IPS-18a (cell line): ENCODE measurements around the gene GABRR2.
A peak's percentile ranks its signal among the peaks of the same experiment; 100 is the strongest.
"Not testable (repeated sequence)": the region's sequence is repeated elsewhere in the genome, so short reads cannot be mapped to it uniquely, and the experiment has no call there.

Source experiments
- H3K27ac ChIP-seq: one replicate; pipeline ENCODE4 v1.5.1; 2013; ENCODE audit warnings: low read length
- H3K27me3 ChIP-seq: one replicate; pipeline ENCODE4 v1.6.1; 2013; ENCODE audit warnings: mild to moderate bottlenecking, low read length; ENCODE audit not compliant: control insufficient read depth, insufficient read depth
- H3K36me3 ChIP-seq: one replicate; pipeline ENCODE4 v1.6.1; 2013; ENCODE audit warnings: low read depth, low read length; ENCODE audit not compliant: control insufficient read depth
- H3K4me1 ChIP-seq: one replicate; pipeline ENCODE4 v1.6.1; 2013; ENCODE audit warnings: low read depth, low read length; ENCODE audit not compliant: control insufficient read depth
- H3K4me3 ChIP-seq: one replicate; pipeline ENCODE4 v1.5.1; 2013; ENCODE audit warnings: low read length
- H3K9ac ChIP-seq: one replicate; pipeline ENCODE4 v1.6.1; 2013; ENCODE audit warnings: mild to moderate bottlenecking, low read length, moderate library complexity
- H3K9me3 ChIP-seq: one replicate; pipeline ENCODE4 v1.6.1; 2013; ENCODE audit warnings: low read depth, low read length; ENCODE audit not compliant: control insufficient read depth

GABRR2 gene

DNA sequence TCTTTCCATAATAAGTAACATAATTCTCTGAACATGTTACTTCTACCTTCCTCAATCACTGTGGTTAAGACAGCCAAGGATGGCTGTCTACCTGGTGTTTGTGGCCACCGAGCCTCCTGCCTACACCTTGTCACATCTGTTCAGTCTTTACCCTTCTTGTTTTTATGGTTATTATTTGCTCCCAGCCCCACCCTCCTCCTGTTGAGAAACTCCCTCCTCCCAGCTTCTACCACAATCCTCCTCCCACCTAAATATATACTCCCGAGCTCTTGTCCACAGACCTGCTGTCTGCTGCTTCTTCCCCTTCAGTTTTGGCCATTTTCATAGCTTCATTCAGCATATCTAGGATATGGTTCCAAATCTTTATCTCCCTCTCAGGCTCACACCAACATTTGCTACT lies 62.2 kb downstream of the GABRR2 start:
- Histone ChIP-seq H3K36me3 (no peaks in the 10 kb centered on the region), H3K4me1 (no peaks in the 10 kb centered on the region), H3K27me3 (no peaks in the 10 kb centered on the region), H3K9me3 (no peaks in the 10 kb centered on the region), H3K4me3 (no peak overlapping the region), H3K27ac (no peak overlapping the region), H3K9ac (no peak overlapping the region)

DNA sequence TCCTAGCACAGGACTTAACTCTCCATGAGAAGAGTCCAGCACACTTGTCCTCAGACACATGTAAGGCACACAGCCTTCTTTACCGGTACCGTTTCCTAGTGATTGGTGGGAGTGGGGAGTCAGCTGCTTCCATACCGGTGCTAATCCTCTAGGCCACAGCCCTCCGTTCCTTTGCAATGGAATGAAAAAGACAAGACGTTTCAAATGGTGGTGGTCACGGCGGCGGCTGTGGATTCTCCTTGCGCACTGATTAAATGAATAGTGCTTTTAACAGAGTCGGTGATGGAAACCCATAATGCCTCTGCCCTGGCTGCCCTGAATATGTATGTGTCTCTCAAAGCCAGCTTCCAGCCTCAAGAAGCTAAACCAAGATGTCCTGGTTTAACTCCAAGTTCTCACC lies 63.1 kb downstream of the GABRR2 start:
- Histone ChIP-seq H3K27me3 (no peaks in the 10 kb centered on the region), H3K4me3 (no peak overlapping the region), H3K9ac (no peak overlapping the region), H3K36me3 (no peaks in the 10 kb centered on the region), H3K27ac (no peak overlapping the region), H3K4me1 (no peaks in the 10 kb centered on the region), H3K9me3 (no peaks in the 10 kb centered on the region)

DNA sequence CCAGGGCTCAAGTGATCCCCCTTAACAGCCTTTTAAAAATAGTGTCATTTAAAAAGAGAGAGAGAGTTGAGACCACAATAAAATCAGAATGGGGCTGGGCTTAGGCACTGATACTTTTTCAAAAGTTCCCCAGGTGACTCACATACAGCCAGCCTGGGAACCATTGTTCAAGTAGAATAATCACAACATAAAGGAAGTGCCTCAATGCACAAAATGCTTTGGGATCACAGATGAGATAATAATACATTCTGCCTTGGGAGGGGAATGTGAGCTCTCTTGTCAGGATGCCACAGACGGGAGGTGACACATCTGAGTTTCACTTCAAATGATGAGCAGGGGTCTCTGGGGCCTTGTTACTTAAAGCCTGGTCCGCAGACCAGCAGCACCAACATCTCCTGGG lies 63.9 kb downstream of the GABRR2 start:
- Histone ChIP-seq H3K36me3 (no peaks in the 10 kb centered on the region), H3K9me3 (no peaks in the 10 kb centered on the region), H3K4me1 (no peaks in the 10 kb centered on the region), H3K27me3 (no peaks in the 10 kb centered on the region), H3K9ac (no peak overlapping the region), H3K27ac (no peak overlapping the region), H3K4me3 (no peak overlapping the region)

DNA sequence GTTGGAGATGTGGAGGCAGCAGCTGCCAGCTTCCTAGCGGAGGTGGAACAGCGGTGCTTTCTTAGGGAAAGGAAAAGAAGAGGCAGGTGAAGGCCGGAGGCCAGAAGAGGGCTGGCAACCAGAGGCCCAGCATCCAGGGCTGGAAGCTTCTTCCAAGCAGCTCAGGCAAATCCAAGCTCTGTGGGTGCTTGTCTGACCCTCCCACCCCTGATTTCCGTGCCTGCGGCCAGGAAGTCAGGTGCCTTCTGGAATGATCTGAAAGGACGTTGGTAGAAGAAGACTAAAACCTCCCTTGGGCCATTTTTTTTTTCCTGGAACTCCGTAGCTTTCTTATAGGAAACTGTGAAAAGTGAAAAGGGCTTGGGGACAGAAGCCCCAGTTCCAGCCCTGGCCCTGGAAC lies 64.9 kb downstream of the GABRR2 start:
- no peak overlapping the region for H3K27ac ChIP-seq
- H3K9ac ChIP-seq: no peak overlapping the region
- H3K9me3 ChIP-seq: no peaks in the 10 kb centered on the region
- no peaks in the 10 kb centered on the region for H3K27me3 ChIP-seq
- no peaks in the 10 kb centered on the region for H3K4me1 ChIP-seq
- H3K4me3 ChIP-seq: no peak overlapping the region
- no peaks in the 10 kb centered on the region for H3K36me3 ChIP-seq

DNA sequence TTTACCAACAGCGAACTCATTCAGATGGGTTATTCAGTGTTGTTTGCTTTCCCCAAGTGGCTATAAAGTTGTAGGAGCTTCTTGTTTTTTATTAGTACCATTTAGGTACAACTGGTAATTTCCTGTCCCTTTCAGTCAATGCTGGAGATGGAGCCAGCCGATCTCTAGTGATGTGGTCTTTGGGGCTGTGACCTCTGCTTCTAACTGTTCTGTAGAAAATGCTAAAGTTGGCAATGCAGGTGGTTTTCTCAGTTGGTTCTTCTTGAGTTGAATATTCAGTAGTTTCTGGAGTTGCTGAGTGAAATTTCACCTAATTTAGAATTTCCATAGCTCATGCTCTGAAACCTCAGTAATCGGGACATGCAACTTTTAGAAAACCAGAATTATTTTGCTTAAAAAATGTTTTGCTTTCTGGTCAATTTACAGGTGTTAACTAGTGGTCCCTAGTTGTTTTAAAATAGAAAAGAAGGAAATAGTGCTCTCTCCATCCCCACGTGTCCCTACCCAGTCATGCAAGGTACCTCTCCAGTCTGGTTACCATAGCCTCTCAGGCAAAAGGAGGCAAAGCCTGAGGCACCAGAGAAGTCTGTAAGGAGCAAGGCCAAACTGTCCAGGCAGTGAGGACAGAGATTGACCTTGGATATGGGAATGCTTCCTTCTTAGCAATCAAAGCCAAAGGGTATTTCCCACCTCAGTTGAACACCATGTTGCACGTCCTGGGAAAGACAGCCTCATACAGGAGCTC lies 70.7 kb downstream of the GABRR2 start:
- Histone ChIP-seq H3K9me3 (no peaks in the 10 kb centered on the region), H3K9ac (no peak overlapping the region), H3K4me3 (no peak overlapping the region), H3K27me3 (peaks cover 6% of the 10 kb centered on the region), H3K27ac (no peak overlapping the region), H3K36me3 (no peaks in the 10 kb centered on the region), H3K4me1 (peaks cover 19% of the 10 kb centered on the region)

DNA sequence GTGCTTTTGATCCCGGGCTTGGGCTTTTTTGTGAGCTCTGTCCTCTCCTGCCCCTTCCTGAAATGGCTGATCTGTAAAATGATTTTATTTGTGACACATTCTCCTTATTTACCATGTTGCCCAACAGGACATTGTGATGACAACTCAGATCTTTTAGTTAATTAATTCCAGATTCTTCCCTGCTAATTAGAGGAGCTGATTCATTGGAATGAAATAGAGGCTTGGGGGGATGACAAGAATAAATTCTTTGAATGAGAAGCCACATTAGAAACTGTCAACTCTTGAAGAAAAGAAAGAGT lies 71.8 kb downstream of the GABRR2 start:
- H3K27ac ChIP-seq: no peak overlapping the region
- H3K9me3 ChIP-seq: no peaks in the 10 kb centered on the region
- peaks cover 19% of the 10 kb centered on the region for H3K4me1 ChIP-seq
- H3K4me3 ChIP-seq: peak overlapping the region; percentile 30
- H3K36me3 ChIP-seq: no peaks in the 10 kb centered on the region
- H3K9ac ChIP-seq: no peak overlapping the region
- H3K27me3 ChIP-seq: peaks cover 6% of the 10 kb centered on the region

DNA sequence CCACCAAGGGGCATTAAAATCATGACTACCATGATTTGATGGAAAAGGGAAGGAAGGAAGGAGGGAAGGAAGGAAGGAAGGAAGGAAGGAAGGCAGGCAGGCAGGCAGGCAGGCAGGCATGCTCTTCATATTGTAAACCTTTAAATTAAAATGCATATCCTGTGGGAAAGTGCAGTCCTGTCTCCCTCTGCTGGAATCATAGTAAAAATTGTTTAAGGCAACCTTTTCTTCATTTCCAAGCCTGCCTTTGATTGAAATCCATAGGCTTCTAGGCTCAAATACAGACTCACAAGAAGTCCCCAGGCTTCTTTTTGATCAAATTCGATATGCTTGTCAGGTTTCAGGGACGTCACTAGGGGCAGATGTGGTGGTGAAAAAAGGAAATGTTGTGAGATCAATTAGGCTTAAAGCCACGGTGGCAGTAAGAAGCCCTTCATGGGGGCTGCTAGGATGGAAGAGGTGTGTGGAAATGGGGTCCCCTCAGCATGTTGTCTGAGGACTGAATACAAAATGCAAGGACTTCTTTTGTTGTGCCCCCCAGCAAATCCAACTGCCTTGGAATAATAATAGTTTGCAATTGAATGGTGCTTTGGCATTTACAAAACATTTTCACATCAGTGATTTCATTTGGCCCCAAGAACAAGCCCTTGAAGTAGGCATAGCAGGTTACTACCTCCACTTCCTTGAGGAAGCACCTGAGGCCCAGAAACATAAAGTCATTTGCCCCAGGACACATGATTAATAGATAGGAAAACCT lies 72.3 kb downstream of the GABRR2 start:
- H3K4me3 ChIP-seq: peak overlapping the region; percentile 30
- H3K9me3 ChIP-seq: no peaks in the 10 kb centered on the region
- H3K36me3 ChIP-seq: no peaks in the 10 kb centered on the region
- H3K9ac ChIP-seq: no peak overlapping the region
- H3K27ac ChIP-seq: no peak overlapping the region
- peaks cover 19% of the 10 kb centered on the region for H3K4me1 ChIP-seq
- H3K27me3 ChIP-seq: peaks cover 6% of the 10 kb centered on the region

DNA sequence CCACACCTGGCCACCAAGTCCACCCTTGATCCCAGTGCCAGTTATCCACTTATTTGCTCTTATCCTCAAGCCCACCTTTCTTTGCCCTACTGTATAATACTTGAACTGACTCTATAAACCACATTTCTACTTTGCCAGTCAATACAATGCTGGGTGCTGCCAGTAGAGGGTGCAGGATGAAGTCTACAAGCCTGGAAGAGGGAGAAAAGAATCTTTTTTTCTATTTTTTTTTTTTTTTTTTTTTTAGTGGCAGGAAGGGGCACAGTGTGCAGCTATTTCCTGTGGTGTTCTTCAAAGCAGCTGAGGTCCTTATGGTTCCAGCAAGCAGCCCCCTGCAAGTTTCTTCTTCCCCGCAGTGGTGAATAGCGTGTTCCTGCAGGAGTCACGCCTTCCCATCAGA lies 75.8 kb downstream of the GABRR2 start:
- H3K4me3 ChIP-seq: no peak overlapping the region
- no peak overlapping the region for H3K9ac ChIP-seq
- peaks cover 5% of the 10 kb centered on the region for H3K27me3 ChIP-seq
- no peaks in the 10 kb centered on the region for H3K36me3 ChIP-seq
- H3K4me1 ChIP-seq: peaks cover 19% of the 10 kb centered on the region
- no peaks in the 10 kb centered on the region for H3K9me3 ChIP-seq
- H3K27ac ChIP-seq: no peak overlapping the region

DNA sequence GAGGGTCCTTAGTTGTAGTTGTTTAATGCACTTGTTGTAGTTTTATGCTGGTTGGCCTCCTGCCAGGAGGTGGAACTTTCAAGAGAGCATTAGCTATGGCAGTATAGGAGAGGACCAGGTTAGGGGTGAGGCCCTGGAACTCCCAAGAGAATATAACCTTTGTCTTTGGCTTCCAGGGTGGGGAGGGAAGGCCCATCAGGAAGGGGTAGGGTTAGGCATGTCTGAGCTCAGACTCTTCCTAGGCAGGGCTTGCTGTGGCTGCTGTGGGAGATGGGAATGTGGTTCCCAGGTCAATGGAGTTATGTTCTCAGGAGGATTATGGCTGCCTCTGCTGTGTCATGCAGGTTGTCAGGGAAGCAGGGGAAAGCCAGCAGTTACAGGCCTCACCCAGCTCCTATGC lies 77.9 kb downstream of the GABRR2 start:
- Histone ChIP-seq H3K27ac (no peak overlapping the region), H3K4me1 (peaks cover under 1% of the 10 kb centered on the region), H3K27me3 (no peaks in the 10 kb centered on the region), H3K36me3 (no peaks in the 10 kb centered on the region), H3K4me3 (no peak overlapping the region), H3K9ac (no peak overlapping the region), H3K9me3 (no peaks in the 10 kb centered on the region)

DNA sequence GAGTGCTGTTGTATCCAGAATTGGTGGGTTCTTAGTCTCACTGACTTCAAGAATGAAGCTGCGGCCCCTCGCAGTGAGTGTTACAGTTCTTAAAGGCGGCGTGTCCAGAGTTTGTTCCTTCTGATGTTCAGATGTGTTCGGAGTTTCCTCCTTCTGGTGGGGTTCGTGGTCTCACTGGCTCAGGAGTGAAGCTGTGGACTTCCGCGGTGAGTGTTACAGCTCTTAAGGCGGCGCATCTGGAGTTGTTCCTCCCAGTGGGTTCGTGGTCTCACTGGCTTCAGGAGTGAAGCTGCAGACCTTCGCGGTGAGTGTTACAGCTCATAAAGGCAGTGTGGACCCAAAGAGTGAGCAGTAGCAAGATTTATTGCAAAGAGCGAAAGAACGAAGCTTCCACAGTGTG lies 81.5 kb downstream of the GABRR2 start:
- H3K27me3 ChIP-seq, H3K9ac ChIP-seq, H3K9me3 ChIP-seq, H3K4me1 ChIP-seq, H3K27ac ChIP-seq, H3K36me3 ChIP-seq, H3K4me3 ChIP-seq: not testable (repeated sequence)

DNA sequence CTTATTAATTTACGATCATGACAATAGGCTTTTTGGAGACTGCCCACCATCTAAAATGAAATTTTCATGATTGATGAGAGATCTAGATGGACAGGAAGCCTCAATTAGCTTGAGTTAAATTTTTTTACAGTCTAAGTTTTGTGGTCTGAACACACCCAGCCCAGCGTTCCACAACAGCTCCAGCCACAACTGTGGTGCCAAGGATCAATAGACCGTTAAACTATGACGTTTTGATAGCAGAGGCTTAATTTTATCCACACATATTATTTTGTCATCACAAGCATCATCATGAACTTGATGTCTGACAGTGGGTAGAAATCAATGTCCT lies 92.4 kb downstream of the GABRR2 start:
- no peaks in the 10 kb centered on the region for H3K4me1 ChIP-seq
- no peak overlapping the region for H3K9ac ChIP-seq
- no peaks in the 10 kb centered on the region for H3K27me3 ChIP-seq
- no peak overlapping the region for H3K4me3 ChIP-seq
- H3K36me3 ChIP-seq: no peaks in the 10 kb centered on the region
- H3K27ac ChIP-seq: no peak overlapping the region
- H3K9me3 ChIP-seq: no peaks in the 10 kb centered on the region
